HAP-1 (cell line): Measurements from ENCODE around the gene ADGRL3.

Source experiments
- DNase-seq, 2 experiments: peaks; one replicate each; pipeline ENCODE4 v3.0.0-alpha.2; 2016 to 2020; ENCODE audit warnings: low spot score in 2 of 2
- H3K27me3 ChIP-seq: fragments of 250-450 bp; sonication (Bioruptor Pico); 2 replicates; pipeline ENCODE4 v1.5.1; 2020; ENCODE audit warnings: low read depth, mild to moderate bottlenecking, moderate library complexity
- H3K36me3 ChIP-seq: fragments of 250-450 bp; sonication (Bioruptor Pico); replicated peaks from 2 replicates; pipeline ENCODE4 v1.5.1; 2020; ENCODE audit warnings: mild to moderate bottlenecking
- H3K4me1 ChIP-seq: fragments of 250-450 bp; sonication (Bioruptor Pico); 2 replicates; pipeline ENCODE4 v1.5.1; 2020; ENCODE audit warnings: mild to moderate bottlenecking
- H3K4me3 ChIP-seq: fragments of 250-450 bp; sonication (Bioruptor Pico); 2 replicates; pipeline ENCODE4 v1.5.1; 2020; ENCODE audit warnings: mild to moderate bottlenecking, moderate library complexity
- H3K9me3 ChIP-seq: fragments of 250-450 bp; sonication (Bioruptor Pico); 2 replicates; pipeline ENCODE4 v1.5.1; 2020; ENCODE audit warnings: mild to moderate bottlenecking, moderate library complexity
- in situ Hi-C: fragments of 300-500 bp; cut with MboI; formaldehyde crosslinking; loops from 3 replicates; pipeline ENCODE4 v1.14.3; 2020; ENCODE audit warnings: low sequenced_read_pairs, inconsistent platforms, mixed read lengths

ADGRL3 gene

DNA sequence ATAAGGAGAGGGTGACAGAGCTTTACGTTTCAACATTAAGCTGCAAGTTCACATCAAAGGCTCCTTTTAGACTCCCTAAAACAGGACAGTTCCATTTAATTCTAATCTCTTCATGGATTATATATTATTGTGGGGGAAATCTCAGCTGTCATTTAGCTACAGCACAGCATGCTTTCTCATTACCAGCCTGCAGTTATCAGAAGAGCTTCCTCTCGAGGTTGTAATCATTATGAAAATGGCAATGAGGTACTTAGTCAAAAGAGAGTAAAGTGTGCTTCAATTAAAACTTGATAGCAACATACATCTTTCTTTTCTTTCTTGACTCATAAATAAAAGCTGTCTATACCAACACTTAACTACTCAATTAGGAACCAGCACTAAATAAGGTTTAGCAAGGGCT is 896.8 kb downstream of the ADGRL3 start:
- DNase-seq, result no peak
- Histone ChIP-seq H3K4me1 (no peaks in the 10 kb centered on the region), H3K36me3 (no peaks in the 10 kb centered on the region), H3K9me3 (0 out of 2 replicates have a peak, but pooled peaks cover 2% of the 10 kb centered on the region), H3K4me3 (no peak overlapping the region), H3K27me3 (no peaks in the 10 kb centered on the region; the same call in 1 of the 2 replicates)
- in situ Hi-C loops, result no loop called here

DNA sequence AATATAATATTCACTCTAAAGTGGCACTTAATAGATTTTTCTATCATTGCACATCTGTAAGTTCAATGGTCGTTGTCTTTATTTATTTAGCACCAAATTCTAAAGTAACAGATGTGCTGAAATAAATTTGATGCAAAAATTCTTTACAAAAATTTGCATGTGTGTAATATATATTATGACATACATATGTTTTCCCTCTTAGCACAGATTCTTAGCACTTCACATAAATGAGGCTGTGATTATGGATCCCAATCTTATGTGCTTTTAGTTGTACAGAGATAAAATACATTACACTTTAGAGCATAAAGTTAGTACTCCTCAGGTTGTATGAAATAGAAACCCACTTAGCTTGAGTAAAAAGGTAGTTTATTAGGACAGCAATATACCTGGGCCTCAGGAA is 915.1 kb downstream of the ADGRL3 start:
- in situ Hi-C loops, result no loop called here
- no peaks in the 10 kb centered on the region for H3K36me3 ChIP-seq
- H3K4me3 ChIP-seq, result no peak overlapping the region
- no peaks in the 10 kb centered on the region for H3K27me3 ChIP-seq
- no peak for DNase-seq
- 0 out of 2 replicates have a peak, but pooled peaks cover 2% of the 10 kb centered on the region for H3K4me1 ChIP-seq
- H3K9me3 ChIP-seq, result no peaks in the 10 kb centered on the region

DNA sequence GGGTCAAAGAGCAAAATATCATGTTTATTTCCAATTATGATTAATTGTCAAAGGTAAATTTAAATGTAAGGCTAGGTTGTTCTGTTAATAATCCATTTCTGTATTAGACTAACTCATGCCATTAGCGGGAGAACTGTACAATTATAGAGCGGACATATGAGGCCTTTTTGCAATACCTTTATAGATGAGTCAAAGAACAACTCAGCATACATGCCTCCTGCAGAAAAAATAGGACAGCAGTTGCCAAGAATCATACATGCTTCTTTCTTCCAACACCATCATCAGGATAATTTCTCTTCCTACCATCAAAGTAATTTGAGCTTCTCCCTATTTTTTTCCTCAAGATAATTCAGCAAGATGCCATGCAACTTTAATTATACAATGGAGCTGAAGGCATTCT is 917.8 kb downstream of the ADGRL3 start:
- no peak overlapping the region for H3K4me3 ChIP-seq
- no peaks in the 10 kb centered on the region for H3K9me3 ChIP-seq
- H3K4me1 ChIP-seq, result 0 out of 2 replicates have a peak, but pooled peaks cover 2% of the 10 kb centered on the region
- no peaks in the 10 kb centered on the region for H3K36me3 ChIP-seq
- in situ Hi-C loops, result no loop called here
- H3K27me3 ChIP-seq, result no peaks in the 10 kb centered on the region
- DNase-seq, result no peak

DNA sequence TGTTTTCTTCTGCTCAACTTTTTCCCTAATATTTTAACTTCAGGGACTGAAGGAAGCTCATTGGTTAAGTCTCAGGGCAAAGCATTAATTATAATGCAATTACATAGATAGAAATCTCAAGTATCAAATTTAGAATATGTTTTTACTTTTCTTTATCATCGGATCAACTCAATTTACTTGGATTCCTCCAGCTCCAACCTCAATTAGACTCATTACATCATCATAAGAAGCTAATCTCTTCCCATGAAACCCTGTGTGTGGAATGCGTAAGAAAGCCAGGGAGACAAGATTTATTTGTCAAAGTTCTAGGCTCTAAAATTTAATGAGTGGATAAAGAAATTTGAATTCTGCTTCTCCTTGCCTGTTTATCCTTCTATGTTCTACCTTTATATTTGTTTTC is 918.4 kb downstream of the ADGRL3 start:
- H3K27me3 ChIP-seq, result no peaks in the 10 kb centered on the region
- in situ Hi-C loops, result no loop called here
- no peak for DNase-seq

DNA sequence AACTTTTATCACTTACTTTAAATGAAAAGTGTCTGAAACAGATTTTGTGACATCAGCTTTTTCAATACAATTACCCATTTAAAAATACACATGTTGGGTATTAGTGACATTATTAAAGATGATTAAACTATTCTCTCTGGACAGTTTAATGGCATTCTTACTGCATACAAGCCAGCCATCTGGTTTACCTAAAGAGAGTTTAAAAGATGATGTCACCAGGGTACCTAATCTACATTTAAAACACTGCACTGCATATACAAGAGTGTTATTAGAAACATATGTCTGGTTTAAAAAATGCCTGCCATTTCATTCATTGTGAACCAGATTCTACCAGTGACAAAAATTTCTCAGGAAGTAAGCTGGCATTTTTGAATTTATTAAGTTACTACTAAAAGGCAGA is 919.1 kb downstream of the ADGRL3 start:
- Histone ChIP-seq H3K27me3 (no peaks in the 10 kb centered on the region), H3K36me3 (no peaks in the 10 kb centered on the region), H3K4me1 (0 out of 2 replicates have a peak, but pooled peaks cover 2% of the 10 kb centered on the region), H3K4me3 (no peak overlapping the region), H3K9me3 (no peaks in the 10 kb centered on the region)
- DNase-seq, result no peak
- in situ Hi-C loops, result no loop called here

More for the DNA sequence above, 918.4 kb downstream of the ADGRL3 start:
- no peaks in the 10 kb centered on the region for H3K9me3 ChIP-seq
- H3K4me1 ChIP-seq, result 0 out of 2 replicates have a peak, but pooled peaks cover 2% of the 10 kb centered on the region
- no peaks in the 10 kb centered on the region for H3K36me3 ChIP-seq
- H3K4me3 ChIP-seq, result no peak overlapping the region

DNA sequence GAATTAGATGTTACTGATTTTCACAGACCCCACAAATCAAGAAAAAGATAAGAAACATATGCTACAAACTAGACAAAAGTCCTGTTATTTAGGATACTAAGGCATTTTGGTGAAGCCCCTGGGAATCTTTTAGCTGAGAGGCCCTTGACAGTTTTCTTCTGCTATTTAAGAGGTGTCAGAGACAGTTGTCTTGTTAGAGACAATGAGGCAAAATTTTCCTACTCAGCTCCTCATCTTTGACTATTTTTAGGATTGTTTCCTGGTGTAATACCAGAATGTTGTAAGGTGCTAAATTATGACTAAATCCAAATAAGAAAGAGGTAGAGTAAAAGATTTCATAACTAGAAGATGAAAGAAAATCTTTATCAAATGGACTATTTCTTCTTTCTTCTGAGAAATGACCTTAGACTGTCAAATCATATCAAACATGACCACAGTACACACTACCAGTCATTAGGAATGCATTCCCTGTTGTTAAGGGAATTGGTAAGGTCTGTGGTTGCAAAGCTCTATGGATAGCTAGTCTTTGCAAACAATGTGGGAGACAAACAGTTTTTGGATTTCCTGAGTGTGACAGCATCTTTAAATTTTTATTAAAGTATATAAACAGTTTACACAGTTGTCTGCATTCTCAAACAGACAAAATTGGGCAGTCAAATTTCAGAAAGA is 926.1 kb downstream of the ADGRL3 start:
- Histone ChIP-seq H3K9me3 (no peaks in the 10 kb centered on the region), H3K4me1 (peaks cover 10% of the 10 kb centered on the region), H3K36me3 (no peaks in the 10 kb centered on the region), H3K27me3 (no peaks in the 10 kb centered on the region), H3K4me3 (no peak overlapping the region)
- DNase-seq, result no peak
- in situ Hi-C loops, result no loop called here
